Esophagus muscularis mucosa (tissue), 3 donors: Measurements from ENCODE around the gene CLSTN1.

ENCODE experiments used
- CTCF ChIP-seq, 3 experiments: fragments of 200-600 bp in 2 of 3; fragments of 450-650 bp in 1 of 3; sonication (generic) in 2 of 3; IDR thresholded peaks; one replicate each; pipeline ENCODE4 v1.5.1; 2017 to 2019; ENCODE audit warnings: antibody characterized with exemption in 3 of 3, mild to moderate bottlenecking in 2 of 3, moderate library complexity in 1 of 3
- POLR2A ChIP-seq: fragments of 450-650 bp; IDR thresholded peaks from one replicate; pipeline ENCODE4 v1.6.1; 2017; ENCODE audit warnings: antibody characterized with exemption, moderate library complexity, mild to moderate bottlenecking, low read depth

- TF ChIP-seq CTCF (IDR thresholded peaks at IDR 0.05), result peak in 2 of 3 experiments; percentile 96 to 98
- no peak for TF ChIP-seq POLR2A
Observed at GRCh38 chr1:9867408-9868243, 43.9 kb upstream of the CLSTN1 start.
